Measurements from ENCODE around the gene NT5C2.
"Not testable (repeated sequence)": the region's sequence is repeated elsewhere in the genome, so short reads cannot be mapped to it uniquely, and the experiment has no call there.

Gene NT5C2

DNA sequence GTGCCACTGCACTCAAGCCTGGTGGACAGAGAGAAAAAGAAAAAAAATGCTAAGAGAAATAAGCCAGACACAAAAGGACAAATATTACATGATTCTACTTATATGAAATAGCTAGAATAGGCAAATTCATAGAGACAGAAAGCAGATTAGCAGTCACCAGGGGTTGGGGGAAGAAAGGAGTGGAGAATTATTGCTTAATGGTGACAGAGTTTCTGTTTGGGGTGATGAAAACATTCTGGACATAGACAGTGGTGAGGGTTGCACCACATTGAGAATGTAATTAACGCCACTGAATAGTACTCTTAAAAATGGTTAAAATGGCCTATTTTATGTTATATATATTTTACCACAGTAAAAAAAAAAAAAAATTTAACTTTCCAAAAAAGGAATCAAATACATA lies 6.4 kb upstream of the NT5C2 start:
- no peak for DNase-seq

- no peak for DNase-seq
Measured at GRCh38 chr10:103198648-103199047, 5.6 kb upstream of the NT5C2 start.

DNA sequence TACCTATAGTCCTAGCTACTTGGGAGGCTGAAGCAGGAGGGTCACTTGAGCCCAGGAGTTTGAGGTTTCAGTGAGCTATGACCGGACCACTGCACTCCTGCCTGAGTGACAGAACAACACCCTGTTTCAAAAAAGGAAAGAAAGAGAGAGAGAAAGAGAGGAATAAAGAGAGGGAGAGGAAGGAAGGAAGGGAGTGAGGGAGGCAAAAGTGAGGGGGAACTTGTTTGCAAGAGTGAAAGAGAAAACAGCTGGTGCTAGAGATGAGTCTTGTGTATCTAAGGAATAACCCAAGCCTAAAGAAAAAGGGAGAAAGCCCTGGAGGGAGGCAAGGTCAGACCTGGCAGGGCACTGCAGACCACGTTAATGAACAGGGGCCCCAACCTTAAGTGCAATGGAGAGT lies 4.8 kb upstream of the NT5C2 start:
- DNase-seq: no peak

DNA sequence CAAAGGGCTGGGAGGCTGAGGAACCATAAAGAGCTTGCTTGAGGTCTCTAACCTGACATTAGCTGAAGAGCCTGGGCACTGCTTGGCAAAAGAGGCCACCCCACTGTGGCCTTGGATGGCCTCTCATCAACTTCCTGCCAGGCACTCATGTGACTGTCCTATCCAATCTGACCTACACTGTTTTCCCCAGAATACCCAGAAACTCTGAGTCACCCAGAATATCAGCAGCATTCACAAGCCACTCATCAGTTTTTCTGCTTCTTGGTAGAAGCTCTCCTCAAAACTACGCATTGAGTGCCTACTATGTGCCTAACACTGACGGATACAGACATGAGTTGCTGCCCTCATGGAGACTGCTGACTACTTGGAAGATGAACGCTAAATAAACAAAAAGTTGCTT lies 4.1 kb upstream of the NT5C2 start:
- DNase-seq: peak; percentile 56

DNA sequence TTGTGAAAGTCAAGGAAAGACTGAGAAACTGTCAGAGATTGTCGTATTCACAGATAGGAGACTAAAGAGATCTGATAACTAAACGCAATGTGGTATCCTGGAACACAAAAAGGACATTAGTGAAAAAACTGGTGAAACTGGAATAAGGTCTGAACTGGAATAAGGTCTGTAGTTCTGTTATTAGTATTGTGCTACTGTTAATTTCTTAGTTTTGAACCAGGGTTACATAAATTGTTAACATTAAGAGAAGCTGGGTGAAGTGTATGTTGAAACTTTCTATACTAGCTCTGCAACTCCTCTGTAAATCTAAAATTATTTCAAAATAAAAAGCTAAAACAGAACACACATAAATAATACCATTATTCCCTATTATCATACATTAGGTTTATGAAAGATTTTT lies 3.4 kb upstream of the NT5C2 start:
- no peak for DNase-seq

GRCh38 chr10:103193820-103194529 lies 903 bp upstream of the NT5C2 start:
- peak; percentile 27 for DNase-seq

DNA sequence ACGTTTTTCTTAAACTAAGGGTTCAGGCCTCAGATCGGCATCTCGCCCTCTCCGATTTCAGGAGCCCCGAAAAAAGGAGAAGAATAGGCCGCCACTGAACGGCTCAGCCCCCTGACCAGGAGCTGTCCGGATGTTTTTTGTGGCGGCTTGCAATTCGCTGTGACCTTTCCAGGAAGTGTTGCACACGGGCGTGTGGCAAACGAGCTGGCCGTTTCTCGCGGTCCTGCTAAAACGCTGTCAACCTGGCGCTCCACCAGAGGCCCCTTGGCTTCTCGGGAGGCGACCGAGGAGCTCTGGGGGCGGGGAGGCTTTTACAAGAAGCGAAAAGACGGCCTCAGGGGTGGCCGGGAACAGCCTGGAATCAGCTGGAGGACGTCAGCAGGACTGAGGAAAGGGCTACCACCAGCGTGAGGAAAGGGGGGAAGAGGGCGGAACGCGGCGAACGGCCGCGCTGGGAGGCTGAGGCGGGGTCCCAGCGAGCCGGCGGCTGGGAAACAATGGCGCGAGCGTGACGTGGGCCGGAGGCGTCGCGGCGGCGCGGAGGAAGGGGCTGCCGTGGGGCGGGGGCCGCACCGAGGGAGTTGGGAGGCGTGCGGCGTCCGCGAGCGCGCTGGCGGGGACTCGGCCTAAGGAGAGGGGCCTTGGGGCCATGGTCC lies 493 bp downstream of the NT5C2 start:
- DNase-seq: peak; percentile 73

GRCh38 chr10:103192089-103192450 lies 1.0 kb downstream of the NT5C2 start:
- DNase-seq: no peak

DNA sequence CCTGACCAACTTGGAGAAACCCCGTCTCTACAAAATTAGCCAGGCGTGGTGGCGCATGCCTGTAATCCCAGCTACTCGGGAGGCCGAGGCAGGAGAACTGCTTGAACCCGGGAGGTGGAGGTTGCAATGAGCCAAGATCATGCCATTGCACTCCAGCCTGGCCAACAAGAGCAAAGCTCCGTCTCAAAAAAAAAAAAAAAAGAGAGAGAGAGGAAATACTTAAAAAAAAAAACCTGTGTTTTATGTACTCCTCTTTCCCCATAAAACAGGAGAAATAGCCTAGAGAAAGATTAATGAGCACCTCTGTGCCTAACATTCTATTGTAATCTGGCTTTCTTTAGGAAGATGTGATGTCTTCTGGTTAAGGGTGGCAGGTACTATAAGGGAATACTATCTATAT lies 1.9 kb downstream of the NT5C2 start:
- not testable (repeated sequence) for DNase-seq

GRCh38 chr10:103188853-103189252 lies 4.2 kb downstream of the NT5C2 start:
- DNase-seq: peak; percentile 37

DNA sequence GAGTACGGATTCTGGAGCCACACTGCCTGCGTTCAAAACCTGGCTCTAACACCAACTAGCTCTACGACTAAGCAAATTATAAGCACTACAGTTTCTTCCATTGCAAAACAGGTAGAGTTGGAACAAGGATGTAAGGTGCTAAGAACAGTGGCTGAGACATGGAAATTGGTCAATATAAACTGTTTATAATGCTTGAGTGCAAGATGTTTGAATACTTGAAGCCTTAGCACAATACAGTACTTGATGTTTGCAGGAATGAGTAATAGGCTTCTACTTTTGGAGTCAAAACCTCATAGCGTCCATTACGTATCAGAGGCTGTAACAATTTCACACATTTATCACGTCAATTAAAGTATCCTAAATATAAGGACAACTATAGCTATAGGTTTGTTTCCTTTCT lies 6.9 kb downstream of the NT5C2 start:
- no peak for DNase-seq

DNA sequence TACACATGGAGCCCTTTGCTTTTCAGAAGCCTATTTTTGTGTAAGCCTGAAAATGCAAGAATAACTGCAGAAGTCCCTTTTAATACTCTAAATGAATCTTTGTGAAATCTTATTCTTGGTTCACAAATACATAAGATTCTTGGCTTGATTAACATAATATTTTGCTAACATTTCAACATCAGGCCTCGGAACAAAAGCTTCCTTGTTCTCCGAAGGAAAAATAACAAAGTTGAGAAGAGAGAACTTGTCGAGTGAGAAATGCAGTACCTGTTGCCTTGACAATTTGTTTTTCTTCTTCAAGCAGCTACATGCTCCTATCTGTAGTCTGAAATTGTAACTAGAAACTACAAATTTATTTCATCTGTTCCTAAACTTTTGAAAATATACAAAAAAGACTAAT lies 8.5 kb downstream of the NT5C2 start:
- DNase-seq: no peak

GRCh38 chr10:103183991-103184451 lies 9.1 kb downstream of the NT5C2 start:
- DNase-seq: not testable (repeated sequence)

DNA sequence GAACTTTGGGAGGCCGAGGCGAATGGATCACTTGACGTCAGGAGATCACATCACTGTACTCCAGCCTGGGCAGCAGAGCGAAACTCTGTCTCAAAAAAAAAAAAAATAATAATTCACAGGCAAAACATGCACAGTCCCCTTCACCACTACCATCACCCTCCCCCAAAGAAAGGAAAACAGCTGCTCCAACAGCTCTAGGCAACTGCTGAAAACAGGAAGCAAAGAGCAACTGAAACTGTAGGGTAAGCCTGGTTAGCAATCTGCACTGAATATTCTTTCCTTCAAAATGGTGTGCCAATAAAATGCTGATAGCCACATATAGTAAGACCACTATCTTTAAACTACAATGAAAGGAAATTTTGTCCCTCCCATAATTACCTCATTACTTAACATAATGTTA lies 11.8 kb downstream of the NT5C2 start:
- DNase-seq: no peak

DNA sequence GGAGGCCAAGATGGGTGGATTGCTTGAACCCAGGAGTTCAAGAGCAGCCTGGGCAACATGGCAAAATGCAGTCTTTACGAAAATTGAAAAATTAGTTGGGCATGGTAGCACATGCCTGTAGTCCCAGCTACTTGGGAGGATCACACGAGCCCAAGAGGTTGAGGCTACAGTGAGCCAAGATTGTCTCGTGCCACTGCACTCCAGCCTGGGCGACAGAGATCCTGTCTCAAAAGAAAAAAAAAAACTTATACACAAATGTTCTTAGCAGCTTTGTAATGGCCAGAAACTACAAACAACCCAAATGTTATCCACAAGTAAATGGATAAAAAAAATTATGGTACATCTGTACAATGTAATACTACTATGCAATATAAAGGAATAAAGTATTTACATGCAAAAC lies 12.6 kb downstream of the NT5C2 start:
- no peak for DNase-seq

DNA sequence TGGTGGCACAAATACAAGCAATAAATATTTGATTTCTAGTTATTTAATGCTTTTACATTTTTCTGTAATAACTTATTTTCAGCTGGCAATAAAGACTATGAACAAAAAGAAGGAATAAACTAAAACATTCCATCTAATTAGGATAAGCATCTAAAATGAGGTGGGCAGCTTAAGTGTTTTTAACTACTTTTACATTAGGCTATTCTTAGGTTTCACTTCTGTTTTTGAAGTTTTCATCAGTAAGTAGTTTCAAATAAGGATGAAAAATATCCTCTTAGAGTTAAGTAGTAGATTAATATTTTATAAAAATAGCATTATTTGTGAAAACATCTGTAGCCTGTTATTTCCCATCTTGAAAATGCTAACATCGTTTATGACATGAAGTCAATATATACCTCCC lies 15.9 kb downstream of the NT5C2 start:
- DNase-seq: no peak

DNA sequence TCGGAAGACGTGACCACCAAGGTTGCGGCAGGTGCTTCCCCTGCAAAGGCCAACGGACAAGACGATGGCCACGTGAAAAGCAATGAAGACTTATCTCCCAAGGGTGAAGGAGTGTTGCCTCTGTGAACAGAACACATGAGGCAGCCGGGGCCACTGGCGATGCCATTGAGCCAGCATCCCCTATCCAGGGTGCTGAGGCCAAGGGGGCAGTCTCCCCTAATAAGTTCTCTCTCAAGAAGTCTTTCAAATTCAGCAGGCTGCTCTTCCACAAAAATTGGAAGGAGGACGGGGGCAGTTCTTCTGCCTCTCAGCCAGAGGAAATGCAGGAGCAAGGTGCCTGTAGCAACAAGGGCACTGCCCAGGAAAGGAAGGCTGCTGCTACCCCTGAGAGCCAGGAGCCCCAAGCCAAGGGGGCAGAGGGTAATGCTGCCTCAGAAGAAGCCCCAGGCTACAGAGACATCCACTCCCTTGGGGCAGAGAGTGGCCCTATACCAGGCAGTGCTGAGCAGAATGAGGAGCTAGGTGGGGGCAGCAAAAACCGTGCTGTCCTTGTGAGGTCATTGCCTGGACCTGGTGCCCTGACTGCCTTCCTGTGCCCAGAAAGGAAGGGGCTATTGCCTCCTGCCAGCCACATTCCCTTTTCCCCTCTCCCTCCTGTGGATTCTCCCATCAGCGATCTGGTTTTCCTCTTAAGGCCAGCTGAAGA lies 17.3 kb downstream of the NT5C2 start:
- no peak for DNase-seq

- not testable (repeated sequence) for DNase-seq
Measured at GRCh38 chr10:103174324-103174723, 18.7 kb downstream of the NT5C2 start.

- no peak for DNase-seq
Measured at GRCh38 chr10:103171278-103171677, 21.8 kb downstream of the NT5C2 start.

DNA sequence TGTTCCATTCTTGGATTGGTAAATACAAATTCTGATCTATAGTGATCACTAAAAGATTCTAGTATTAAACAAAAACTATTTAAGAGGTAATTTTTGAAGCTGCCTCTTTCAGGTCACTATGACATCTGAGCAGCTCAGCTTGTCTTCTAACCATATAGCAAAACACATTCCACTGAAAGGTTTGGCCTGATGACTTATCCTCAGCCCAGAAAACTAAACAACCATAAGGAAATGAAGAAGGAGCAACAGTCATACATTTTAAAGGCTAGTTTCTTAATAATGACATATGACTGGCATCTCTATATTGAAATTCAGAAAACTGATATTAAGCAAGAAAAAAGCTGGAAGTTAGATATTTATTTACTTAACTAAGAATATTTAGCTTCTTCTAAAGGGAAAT lies 24.6 kb downstream of the NT5C2 start:
- DNase-seq: peak; percentile 51

GRCh38 chr10:103167554-103167953 lies 25.5 kb downstream of the NT5C2 start:
- DNase-seq: not testable (repeated sequence)

- no peak for DNase-seq
Measured at GRCh38 chr10:103166523-103166922, 26.5 kb downstream of the NT5C2 start.

DNA sequence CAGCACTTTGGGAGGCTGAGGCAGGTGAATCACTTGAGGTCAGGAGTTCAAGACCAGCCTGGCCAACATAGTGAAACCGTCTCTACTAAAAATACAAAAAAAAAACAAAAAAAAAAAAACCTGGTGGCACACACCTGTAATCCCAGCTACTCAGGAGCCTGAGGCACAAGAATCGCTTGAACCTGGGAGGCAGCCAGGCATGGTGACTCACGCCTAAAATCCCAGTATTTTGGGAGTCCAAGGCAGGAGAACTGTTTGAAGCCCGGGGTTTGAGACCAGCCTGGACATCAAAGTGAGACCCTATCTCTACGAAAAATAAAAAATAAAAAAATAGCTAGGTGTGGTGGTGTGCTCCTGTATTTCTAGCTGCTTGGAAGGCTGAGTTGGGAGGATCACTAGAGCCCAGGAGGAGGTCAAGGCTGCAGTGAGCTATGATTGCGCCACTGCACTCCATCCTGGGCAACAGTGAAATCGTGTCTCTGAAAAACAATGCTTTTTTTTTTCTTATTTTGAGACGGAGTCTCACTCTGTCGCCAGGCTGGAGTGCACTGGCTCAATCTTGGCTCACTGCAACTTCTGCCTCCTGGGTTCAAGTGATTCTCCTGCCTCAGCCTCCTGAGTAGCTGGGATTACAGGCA lies 29.2 kb downstream of the NT5C2 start:
- not testable (repeated sequence) for DNase-seq
